GM18505 (cell line): ENCODE measurements around the gene PRRT4.

Source experiments
- ATAC-seq: cut with Tn5 transposase; IDR thresholded peaks from one replicate; pipeline ENCODE4 v1.9.1; 2021; ENCODE audit not compliant: unreplicated experiment
- POLR2A ChIP-seq: IDR thresholded peaks from 4 replicates; pipeline ENCODE4 v1.6.1; 2011; ENCODE audit warnings: borderline replicate concordance; ENCODE audit not compliant: insufficient read depth, insufficient read length; ENCODE audit errors: extremely low read depth

The PRRT4 gene

GRCh38 chr7:128403676-128404075 lies 42.2 kb upstream of the PRRT4 start:
- ATAC-seq = no peak
- TF ChIP-seq POLR2A = no peak

- no peak for TF ChIP-seq POLR2A
- no peak for ATAC-seq
These were observed 40.9 kb upstream of the PRRT4 start for GRCh38 chr7:128402356-128402755.

GRCh38 chr7:128400566-128400965 lies 39.1 kb upstream of the PRRT4 start:
- no peak for TF ChIP-seq POLR2A
- ATAC-seq = no peak

GRCh38 chr7:128399991-128400390 lies 38.5 kb upstream of the PRRT4 start:
- TF ChIP-seq POLR2A = no peak
- no peak for ATAC-seq

- TF ChIP-seq POLR2A = no peak
- ATAC-seq = no peak
These were observed 37.3 kb upstream of the PRRT4 start for GRCh38 chr7:128398841-128399135.

- TF ChIP-seq POLR2A = no peak
- no peak for ATAC-seq
These were observed 36.7 kb upstream of the PRRT4 start for GRCh38 chr7:128398016-128398840.

GRCh38 chr7:128396357-128396756 lies 34.9 kb upstream of the PRRT4 start:
- no peak for TF ChIP-seq POLR2A
- ATAC-seq = no peak

GRCh38 chr7:128395748-128396147 lies 34.3 kb upstream of the PRRT4 start:
- ATAC-seq = no peak
- no peak for TF ChIP-seq POLR2A

- ATAC-seq = no peak
- TF ChIP-seq POLR2A = no peak
These were observed 33.5 kb upstream of the PRRT4 start for GRCh38 chr7:128394904-128395496.

GRCh38 chr7:128393526-128394330 lies 32.2 kb upstream of the PRRT4 start:
- no peak for TF ChIP-seq POLR2A
- no peak for ATAC-seq

- no peak for TF ChIP-seq POLR2A
- ATAC-seq = no peak
These were observed 31.2 kb upstream of the PRRT4 start for GRCh38 chr7:128392446-128393327.

GRCh38 chr7:128391805-128392204 lies 30.3 kb upstream of the PRRT4 start:
- no peak for ATAC-seq
- no peak for TF ChIP-seq POLR2A
